Stimulated activated CD8-positive, alpha-beta memory T cell treated with anti-CD3 and anti-CD28 coated beads, Interleukin-4, amount 100 ng/mL, for 4 hours (primary cell): ENCODE measurements around the gene CRISPLD2.
"Not testable (repeated sequence)": the region's sequence is repeated elsewhere in the genome, so short reads cannot be mapped to it uniquely, and the experiment has no call there.

Experiments used
- DNase-seq, 2 donors: peaks; one replicate each; pipeline ENCODE4 v3.0.0-alpha.2; 2020; ENCODE audit warnings: low read depth in 2 of 2, low spot score in 1 of 2

Gene CRISPLD2

GRCh38 chr16:84927621-84928591 lies 108.1 kb downstream of the CRISPLD2 start:
- DNase-seq, result no peak

GRCh38 chr16:84928679-84929420 lies 109.1 kb downstream of the CRISPLD2 start:
- no peak for DNase-seq

- DNase-seq, result no peak
Measured at GRCh38 chr16:84929421-84930297, 109.9 kb downstream of the CRISPLD2 start.

- no peak for DNase-seq
Measured at GRCh38 chr16:84930298-84931106, 110.7 kb downstream of the CRISPLD2 start.

GRCh38 chr16:84931107-84931494 lies 111.3 kb downstream of the CRISPLD2 start:
- DNase-seq, result no peak

- DNase-seq, result no peak
Measured at GRCh38 chr16:84931506-84931905, 111.7 kb downstream of the CRISPLD2 start.

GRCh38 chr16:84932681-84933080 lies 112.9 kb downstream of the CRISPLD2 start:
- no peak for DNase-seq

- no peak for DNase-seq
Measured at GRCh38 chr16:84933774-84934631, 114.2 kb downstream of the CRISPLD2 start.

- DNase-seq, result no peak
Measured at GRCh38 chr16:84937196-84938005, 117.6 kb downstream of the CRISPLD2 start.

- DNase-seq, result not testable (repeated sequence)
Measured at GRCh38 chr16:84938616-84939015, 118.8 kb downstream of the CRISPLD2 start.

GRCh38 chr16:84940670-84941551 lies 121.1 kb downstream of the CRISPLD2 start:
- DNase-seq, result no peak

- no peak for DNase-seq
Measured at GRCh38 chr16:84941921-84942320, 122.1 kb downstream of the CRISPLD2 start.

- no peak for DNase-seq
Measured at GRCh38 chr16:84942786-84943185, 123.0 kb downstream of the CRISPLD2 start.

GRCh38 chr16:84943620-84944019 lies 123.8 kb downstream of the CRISPLD2 start:
- DNase-seq, result no peak

GRCh38 chr16:84947022-84947421 lies 127.2 kb downstream of the CRISPLD2 start:
- DNase-seq, result no peak

GRCh38 chr16:84947996-84948850 lies 128.4 kb downstream of the CRISPLD2 start:
- DNase-seq, result no peak
